Activated T-cell treated with anti-CD3 and anti-CD28 coated beads, Interleukin-2, amount 50 U/mL, for 72 hours (primary cell): ENCODE results near the gene C1orf216. TPM values are rescaled to one million over a fixed set of nuclear protein-coding genes. Genes with fewer than 3 reads are reported as not detected.
"Not testable (repeated sequence)": the region's sequence is repeated elsewhere in the genome, so short reads cannot be mapped to it uniquely, and the experiment has no call there.

Experiments
- ATAC-seq, 2 donors: fragments of 150-1000 bp; cut with Tn5 transposase; replicated peaks in 1 of 2; 2 replicates each; pipeline ENCODE4 v1.10.0; 2021; ENCODE audit warnings: moderate library complexity in 2 of 2, mild to moderate bottlenecking in 1 of 2
- DNase-seq, 2 donors: peaks; one replicate each; pipeline ENCODE4 v3.0.0; 2021 to 2022; ENCODE audit warnings: mixed read lengths in 1 of 2
- H3K27ac Mint-ChIP-seq: one replicate; pipeline ENCODE4 v1.8.0; 2022; ENCODE audit warnings: mild to moderate bottlenecking, moderate library complexity, mixed read lengths
- H3K27me3 Mint-ChIP-seq: one replicate; pipeline ENCODE4 v1.8.0; 2022; ENCODE audit warnings: low read depth, mixed read lengths
- H3K36me3 Mint-ChIP-seq, 2 donors: one replicate each; pipeline ENCODE4 v1.8.0; 2022; ENCODE audit warnings: mixed read lengths in 2 of 2, mild to moderate bottlenecking in 1 of 2; ENCODE audit not compliant: insufficient read depth in 2 of 2
- H3K4me1 Mint-ChIP-seq: one replicate; pipeline ENCODE4 v1.8.0; 2022; ENCODE audit warnings: low read depth, mixed read lengths
- H3K4me3 Mint-ChIP-seq, 2 donors: one replicate each; pipeline ENCODE4 v1.8.0; 2022; ENCODE audit warnings: mild to moderate bottlenecking in 2 of 2, mixed read lengths in 2 of 2, moderate library complexity in 2 of 2
- H3K9me3 Mint-ChIP-seq, 2 donors: one replicate each; pipeline ENCODE4 v1.8.0; 2022; ENCODE audit warnings: mixed read lengths in 2 of 2
- total RNA-seq, 2 donors: library from RNA; stranded (reverse); gene quantifications; one replicate each; pipeline ENCODE4 v1.2.3, GENCODE V29; 2022

C1orf216 gene
- total RNA-seq, 2 donors from 2014 or later, result 9.4 to 11.6 TPM

DNA sequence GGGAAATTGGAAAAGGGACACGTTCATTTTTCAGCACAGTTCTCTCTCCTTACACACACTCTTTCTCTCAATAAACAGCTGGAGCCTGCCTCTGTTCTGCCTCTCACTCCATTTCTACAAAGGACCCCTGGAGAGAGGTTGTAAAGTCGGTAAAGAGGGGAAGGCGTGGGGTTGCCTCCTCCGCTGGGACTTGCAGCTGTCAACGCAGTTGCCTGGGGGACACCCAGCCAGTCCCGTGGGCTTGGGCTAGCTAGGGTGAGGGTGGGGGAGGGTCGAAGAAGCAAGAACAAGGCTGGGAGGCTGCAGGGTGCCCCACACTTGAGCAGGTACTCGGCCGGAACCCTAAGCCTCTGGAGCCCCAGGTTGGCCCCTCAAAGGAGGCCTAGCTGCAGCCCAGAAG lies 27.6 kb downstream of the C1orf216 start:
- no peak overlapping the region for H3K27ac Mint-ChIP-seq
- ATAC-seq, result no peak
- no peaks in the 10 kb centered on the region for H3K36me3 Mint-ChIP-seq
- no peak overlapping the region for H3K4me3 Mint-ChIP-seq
- peaks cover 18% of the 10 kb centered on the region for H3K27me3 Mint-ChIP-seq
- H3K4me1 Mint-ChIP-seq, result no peaks in the 10 kb centered on the region
- DNase-seq, result no peak
- H3K9me3 Mint-ChIP-seq, result no peaks in the 10 kb centered on the region

DNA sequence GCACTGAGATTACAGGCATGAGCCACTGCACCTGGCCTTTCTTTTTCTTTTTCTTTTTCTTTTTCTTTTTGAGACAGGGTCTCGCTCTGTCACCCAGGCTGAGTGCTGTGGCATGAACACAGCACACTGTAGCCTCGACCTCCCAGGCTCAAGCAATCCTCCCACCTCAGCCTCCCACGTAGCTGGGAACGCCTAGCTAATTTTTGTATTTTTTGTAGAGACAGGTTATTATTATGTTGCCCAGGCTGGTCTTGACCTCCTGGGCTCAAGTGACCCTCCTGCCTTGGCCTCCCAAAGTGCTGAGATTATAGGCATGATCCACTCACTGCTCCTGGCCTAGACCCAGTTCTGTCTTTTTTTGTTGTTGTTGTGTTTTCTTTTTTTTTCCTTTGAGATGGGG lies 28.6 kb downstream of the C1orf216 start:
- not testable (repeated sequence) for H3K9me3 Mint-ChIP-seq, H3K4me3 Mint-ChIP-seq, DNase-seq, H3K36me3 Mint-ChIP-seq, H3K27ac Mint-ChIP-seq, H3K4me1 Mint-ChIP-seq, ATAC-seq
- peaks cover 13% of the 10 kb centered on the region for H3K27me3 Mint-ChIP-seq

DNA sequence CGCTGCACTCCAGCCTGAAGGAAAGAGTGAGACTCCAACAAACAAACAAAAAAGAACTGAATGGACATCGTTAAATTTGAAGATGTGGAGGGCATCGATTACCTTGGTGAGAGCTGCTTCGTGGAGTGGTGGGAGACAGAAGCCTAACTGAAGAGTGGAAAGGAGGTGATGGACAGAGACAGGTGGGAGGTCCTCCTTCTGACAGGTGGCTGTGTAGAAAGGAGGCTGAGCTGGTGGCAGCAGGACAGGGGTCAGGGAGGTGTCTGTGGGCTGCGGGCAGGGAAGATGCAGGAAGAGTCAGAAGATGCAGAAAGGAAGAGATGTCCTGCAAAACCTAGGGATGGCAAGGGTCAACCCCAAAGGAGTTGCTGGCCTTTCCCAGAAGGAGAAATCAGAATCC lies 30.5 kb downstream of the C1orf216 start:
- no peak for ATAC-seq
- peaks cover 31% of the 10 kb centered on the region for H3K27me3 Mint-ChIP-seq
- no peak overlapping the region for H3K4me3 Mint-ChIP-seq
- H3K4me1 Mint-ChIP-seq, result no peaks in the 10 kb centered on the region
- no peaks in the 10 kb centered on the region for H3K36me3 Mint-ChIP-seq
- no peaks in the 10 kb centered on the region for H3K9me3 Mint-ChIP-seq
- DNase-seq, result no peak
- H3K27ac Mint-ChIP-seq, result no peak overlapping the region

DNA sequence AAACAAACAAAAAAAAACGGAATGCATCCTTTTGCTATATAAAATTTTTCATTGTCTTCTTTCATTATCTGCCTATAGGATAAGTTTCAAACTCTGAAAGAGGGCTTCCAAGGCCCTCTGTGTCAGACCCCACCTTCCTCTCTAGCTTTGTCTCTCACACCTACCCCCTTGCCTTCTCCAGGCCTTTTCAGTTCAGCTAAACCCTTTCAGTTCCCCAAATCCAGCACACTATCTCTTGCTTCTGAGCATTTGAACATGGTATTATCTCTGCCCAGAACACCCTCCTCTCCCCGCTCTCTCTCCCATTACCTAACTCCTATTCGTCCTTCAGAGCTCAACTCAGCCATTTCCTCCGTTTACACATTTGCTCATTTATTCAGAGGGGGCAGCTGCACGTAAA lies 35.7 kb downstream of the C1orf216 start:
- Mint-ChIP-seq H3K9me3 (no peaks in the 10 kb centered on the region), H3K4me3 (no peak overlapping the region), H3K27ac (no peak overlapping the region), H3K36me3 (no peaks in the 10 kb centered on the region), H3K4me1 (no peaks in the 10 kb centered on the region), H3K27me3 (peaks cover 28% of the 10 kb centered on the region)
- ATAC-seq, result no peak
- no peak for DNase-seq

DNA sequence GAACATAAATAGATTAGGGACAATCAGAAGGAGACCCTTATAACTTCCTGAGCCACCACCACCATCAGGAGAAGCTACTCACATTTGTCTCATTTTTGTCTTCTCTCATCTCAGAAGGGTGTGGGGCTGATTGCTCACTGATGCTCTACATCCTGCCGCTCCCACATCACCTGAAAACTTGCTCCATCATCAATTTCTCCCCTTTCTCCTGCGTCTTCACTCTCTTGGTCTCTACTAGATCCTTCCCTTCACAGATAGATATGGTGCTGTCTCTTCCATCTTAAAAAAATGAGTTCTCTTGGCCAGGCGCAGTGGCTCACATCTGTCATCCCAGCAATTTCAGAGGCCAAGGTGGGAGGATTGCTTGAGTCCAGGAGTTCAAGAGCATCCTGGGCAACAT lies 38.4 kb downstream of the C1orf216 start:
- H3K4me1 Mint-ChIP-seq, result no peaks in the 10 kb centered on the region
- H3K9me3 Mint-ChIP-seq, result no peaks in the 10 kb centered on the region
- H3K27me3 Mint-ChIP-seq, result peaks cover 32% of the 10 kb centered on the region
- H3K27ac Mint-ChIP-seq, result no peak overlapping the region
- DNase-seq (no peak), ATAC-seq (no peak)
- H3K36me3 Mint-ChIP-seq, result no peaks in the 10 kb centered on the region
- no peak overlapping the region for H3K4me3 Mint-ChIP-seq

DNA sequence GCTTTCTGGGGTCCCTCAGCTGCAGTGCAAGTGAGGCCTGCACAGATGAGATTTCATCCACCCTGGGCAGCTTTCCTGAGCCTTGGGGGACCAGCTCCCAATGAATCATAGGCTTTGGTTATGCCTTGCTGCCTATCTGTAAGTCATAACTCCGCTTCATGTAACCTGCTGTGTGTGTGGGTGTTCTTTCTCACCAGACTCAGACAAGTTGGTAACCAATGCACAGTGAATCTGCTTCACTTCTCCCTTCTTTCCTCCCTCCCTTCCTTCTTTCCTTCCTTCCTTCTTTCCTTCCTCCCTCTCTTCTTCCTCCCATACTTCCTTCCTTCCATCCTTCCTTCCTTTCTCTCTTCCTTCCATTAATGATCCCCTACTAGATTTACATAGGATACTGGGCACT lies 42.9 kb downstream of the C1orf216 start:
- ATAC-seq (no peak), DNase-seq (no peak)
- H3K9me3 Mint-ChIP-seq, result no peaks in the 10 kb centered on the region
- peaks cover 7% of the 10 kb centered on the region for H3K27me3 Mint-ChIP-seq
- H3K4me1 Mint-ChIP-seq, result no peaks in the 10 kb centered on the region
- H3K4me3 Mint-ChIP-seq, result no peak overlapping the region
- H3K27ac Mint-ChIP-seq, result no peak overlapping the region
- H3K36me3 Mint-ChIP-seq, result no peaks in the 10 kb centered on the region

DNA sequence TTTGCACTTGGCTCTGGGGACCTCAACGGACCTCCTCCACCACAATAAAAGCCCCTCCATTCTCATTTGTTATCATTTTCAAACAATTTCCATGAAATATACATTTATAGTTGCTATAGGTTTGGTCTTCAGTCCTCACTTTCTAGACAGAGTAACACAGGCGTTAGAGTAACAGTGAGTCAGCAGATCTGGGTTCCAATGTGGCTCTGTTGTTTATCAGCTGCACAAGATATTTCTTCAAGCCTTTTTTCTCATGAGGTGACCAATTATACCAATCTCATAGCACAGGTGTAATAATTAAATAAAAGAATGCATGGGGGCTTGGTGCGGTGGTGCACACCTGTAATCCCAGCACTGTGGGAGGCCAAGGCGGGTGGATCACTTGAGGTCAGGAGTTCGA lies 44.6 kb downstream of the C1orf216 start:
- H3K9me3 Mint-ChIP-seq, result no peaks in the 10 kb centered on the region
- no peaks in the 10 kb centered on the region for H3K36me3 Mint-ChIP-seq
- H3K27me3 Mint-ChIP-seq, result peaks cover 6% of the 10 kb centered on the region
- H3K27ac Mint-ChIP-seq, result no peak overlapping the region
- no peak overlapping the region for H3K4me3 Mint-ChIP-seq
- ATAC-seq (no peak), DNase-seq (no peak)
- no peaks in the 10 kb centered on the region for H3K4me1 Mint-ChIP-seq

DNA sequence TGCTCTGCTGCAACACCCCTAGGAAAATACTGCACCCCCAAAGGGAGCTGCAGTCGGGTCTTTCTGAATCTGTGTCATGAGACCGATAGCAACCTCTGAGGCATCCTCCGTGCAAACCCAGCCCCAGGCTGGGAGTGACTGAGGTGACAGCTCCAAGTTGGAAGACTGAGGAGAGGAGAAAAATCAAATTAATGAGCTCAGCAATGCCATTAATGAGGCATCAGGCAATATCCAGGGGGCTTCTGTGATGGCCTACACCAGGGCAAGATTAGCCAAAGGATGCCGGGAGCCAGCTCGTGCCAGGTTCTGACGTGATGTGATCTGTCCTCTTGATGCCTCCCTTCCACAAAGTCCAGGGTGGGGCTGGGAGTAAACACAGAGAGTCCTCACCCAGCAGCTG lies 46.6 kb downstream of the C1orf216 start:
- no peaks in the 10 kb centered on the region for H3K9me3 Mint-ChIP-seq
- no peaks in the 10 kb centered on the region for H3K36me3 Mint-ChIP-seq
- no peak overlapping the region for H3K4me3 Mint-ChIP-seq

DNA sequence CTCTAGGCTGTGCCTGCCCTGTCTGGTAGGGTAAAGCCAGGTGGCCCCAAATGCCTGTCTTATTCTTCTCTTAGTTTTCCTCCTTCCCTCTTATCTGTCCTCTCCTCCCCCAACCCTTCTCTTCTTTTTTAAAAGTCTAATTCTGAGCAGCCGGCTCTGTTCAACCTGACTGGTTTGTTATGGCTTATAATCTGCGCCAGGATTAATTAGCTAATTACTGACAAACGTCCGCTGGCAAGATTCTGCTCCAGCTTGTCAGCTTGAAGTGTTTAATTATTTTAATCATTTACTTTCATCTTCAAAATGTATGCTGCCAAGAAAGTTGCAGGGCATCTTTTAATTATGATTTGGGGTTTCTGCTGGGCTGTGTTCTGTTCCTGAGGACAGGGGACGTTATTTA lies 50.2 kb downstream of the C1orf216 start:
- DNase-seq (no peak), ATAC-seq (no peak)
- no peaks in the 10 kb centered on the region for H3K9me3 Mint-ChIP-seq
- H3K27ac Mint-ChIP-seq, result no peak overlapping the region
- no peaks in the 10 kb centered on the region for H3K36me3 Mint-ChIP-seq
- H3K4me1 Mint-ChIP-seq, result no peaks in the 10 kb centered on the region
- no peak overlapping the region for H3K4me3 Mint-ChIP-seq
- H3K27me3 Mint-ChIP-seq, result peaks cover 20% of the 10 kb centered on the region

More for the DNA sequence above, 46.6 kb downstream of the C1orf216 start:
- peaks cover 13% of the 10 kb centered on the region for H3K27me3 Mint-ChIP-seq
- no peak for ATAC-seq
- DNase-seq, result no peak
- no peaks in the 10 kb centered on the region for H3K4me1 Mint-ChIP-seq
- H3K27ac Mint-ChIP-seq, result no peak overlapping the region

DNA sequence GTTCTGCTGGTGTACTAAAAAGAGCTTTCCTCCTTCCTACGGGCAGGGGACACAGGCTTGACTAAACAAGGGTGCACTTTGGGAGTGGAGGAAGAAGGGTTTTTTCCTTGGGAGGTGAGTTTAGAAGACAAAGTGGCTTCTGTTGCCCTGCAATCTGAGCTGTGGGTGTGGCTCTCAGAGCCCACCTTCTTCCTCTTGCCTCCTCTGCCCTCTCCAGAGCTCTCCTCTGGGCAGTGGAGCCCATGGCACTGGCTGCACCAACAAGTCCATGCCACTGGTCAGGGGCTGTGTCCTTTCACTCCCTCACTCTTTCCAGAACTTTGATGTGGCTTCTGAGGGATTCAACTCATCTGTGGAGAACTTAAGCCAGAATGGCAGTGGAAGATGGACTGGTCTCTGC lies 51.8 kb downstream of the C1orf216 start:
- DNase-seq, result no peak
- no peaks in the 10 kb centered on the region for H3K4me1 Mint-ChIP-seq
- H3K27me3 Mint-ChIP-seq, result peaks cover 26% of the 10 kb centered on the region
- H3K36me3 Mint-ChIP-seq, result no peaks in the 10 kb centered on the region
- no peak for ATAC-seq
- no peak overlapping the region for H3K4me3 Mint-ChIP-seq
- H3K9me3 Mint-ChIP-seq, result no peaks in the 10 kb centered on the region
- no peak overlapping the region for H3K27ac Mint-ChIP-seq

DNA sequence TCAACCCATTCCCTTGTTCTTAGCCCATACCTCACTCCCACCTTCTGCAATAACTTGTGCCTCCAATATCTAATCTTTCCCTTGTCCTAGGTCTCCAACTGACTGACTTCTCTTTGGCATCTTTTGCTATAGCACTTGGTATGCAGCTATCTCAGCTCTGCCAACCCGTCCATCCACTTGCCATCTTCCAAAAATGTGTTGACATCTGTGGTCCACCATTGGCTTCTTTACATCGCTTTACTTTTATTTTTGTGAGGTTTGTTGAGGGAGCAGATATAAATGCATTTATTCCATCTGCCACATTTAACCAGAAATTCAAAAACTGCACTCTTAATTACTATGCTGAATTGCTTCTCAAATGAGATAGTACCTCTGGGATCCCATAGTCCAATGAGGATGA lies 52.5 kb downstream of the C1orf216 start:
- Mint-ChIP-seq H3K36me3 (no peaks in the 10 kb centered on the region), H3K4me3 (no peak overlapping the region), H3K27ac (no peak overlapping the region), H3K27me3 (peaks cover 30% of the 10 kb centered on the region), H3K9me3 (no peaks in the 10 kb centered on the region), H3K4me1 (no peaks in the 10 kb centered on the region)
- ATAC-seq, result no peak
- no peak for DNase-seq

Other genes starting within 250 kb of the C1orf216 start
- 10 to 100 TPM; 44.3 to 60.9 TPM for gene KIAA0319L, start 161.5 kb downstream of the C1orf216 start, total RNA-seq
- 10 to 100 TPM; 23.7 to 24.7 TPM for gene NCDN, start 161.1 kb downstream of the C1orf216 start, total RNA-seq
- 1 to 10 TPM; 1.2 to 1.9 TPM for gene TFAP2E, start 145.6 kb downstream of the C1orf216 start, total RNA-seq
- gene PSMB2, start 77.4 kb downstream of the C1orf216 start, total RNA-seq, result 10 to 100 TPM; 53.7 to 61.4 TPM
- 10 to 100 TPM; 42.2 to 42.8 TPM for gene CLSPN, start 51.1 kb upstream of the C1orf216 start, total RNA-seq
- 10 to 100 TPM; 10.9 to 13.6 TPM for gene AGO4, start 89.1 kb upstream of the C1orf216 start, total RNA-seq
- gene AGO1, start 164.3 kb upstream of the C1orf216 start, total RNA-seq, result 10 to 100 TPM; 28.6 to 33.0 TPM
- gene AGO3, start 212.2 kb upstream of the C1orf216 start, total RNA-seq, result 10 to 100 TPM; 30.1 to 35.9 TPM